ENCODE measurements around the gene URB1. TPM values are rescaled to one million over a fixed set of nuclear protein-coding genes. Genes with fewer than 3 reads are reported as not detected.

URB1 gene
- total and polyA plus RNA-seq, 9 of the 15 experiments (the other 6 are each of a cell fraction or from before 2014, with no cell fraction given) = 0.97 to 53.6 (median 21.5) TPM

- TF ChIP-seq HMGN3 (IDR thresholded peaks at IDR 0.05; ENCODE audit: borderline replicate concordance, extremely low read depth, insufficient read length, low read depth, low read length) (peak; percentile 67), PHB2 (IDR thresholded peaks at IDR 0.05; ENCODE audit: low read depth) (no peak), CSDE1 (IDR thresholded peaks at IDR 0.05) (no peak), SIN3A (IDR thresholded peaks at IDR 0.05; ENCODE audit: borderline replicate concordance in 2 of 2, control insufficient read depth in 1 of 2, low read depth in 2 of 2, low read length in 2 of 2) (peak; percentile 76 to 95; a peak in 3 of 4 replicates), CEBPZ (IDR thresholded peaks at IDR 0.05; ENCODE audit: borderline replicate concordance, low read depth, low read length) (no peak), ZNF174 (CRISPR knock-in tag; IDR thresholded peaks at IDR 0.05) (no peak), ESRRB (CRISPR knock-in tag; IDR thresholded peaks at IDR 0.05; ENCODE audit: borderline replicate concordance) (no peak), SRSF9 (IDR thresholded peaks at IDR 0.05; ENCODE audit: borderline replicate concordance, low read depth, low read length) (no peak), NFE2 (IDR thresholded peaks at IDR 0.05; ENCODE audit: low read depth) (peak; percentile 5; the same call in 1 of the 2 replicates), CC2D1A (IDR thresholded peaks at IDR 0.05) (no peak), ZNF24 (IDR thresholded peaks at IDR 0.05) (no peak), CBX8 (IDR thresholded peaks at IDR 0.05; ENCODE audit: borderline replicate concordance, extremely low read depth, low read depth, low read length, poor library complexity, severe bottlenecking) (no peak), ZNF398 (CRISPR knock-in tag; IDR thresholded peaks at IDR 0.05) (no peak), LCOR (CRISPR knock-in tag; IDR thresholded peaks at IDR 0.05) (no peak), TAF9B (IDR thresholded peaks at IDR 0.05; ENCODE audit: partially characterized antibody) (peak; percentile 86), TBP (optimal IDR thresholded peaks at IDR 0.05; ENCODE audit: low read depth, low read length) (peak; percentile 71)
- TF ChIP-seq, protein P1, sequence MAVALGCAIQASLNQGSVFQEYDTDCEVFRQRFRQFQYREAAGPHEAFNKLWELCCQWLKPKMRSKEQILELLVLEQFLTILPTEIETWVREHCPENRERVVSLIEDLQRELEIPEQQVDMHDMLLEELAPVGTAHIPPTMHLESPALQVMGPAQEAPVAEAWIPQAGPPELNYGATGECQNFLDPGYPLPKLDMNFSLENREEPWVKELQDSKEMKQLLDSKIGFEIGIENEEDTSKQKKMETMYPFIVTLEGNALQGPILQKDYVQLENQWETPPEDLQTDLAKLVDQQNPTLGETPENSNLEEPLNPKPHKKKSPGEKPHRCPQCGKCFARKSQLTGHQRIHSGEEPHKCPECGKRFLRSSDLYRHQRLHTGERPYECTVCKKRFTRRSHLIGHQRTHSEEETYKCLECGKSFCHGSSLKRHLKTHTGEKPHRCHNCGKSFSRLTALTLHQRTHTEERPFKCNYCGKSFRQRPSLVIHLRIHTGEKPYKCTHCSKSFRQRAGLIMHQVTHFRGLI (CRISPR knock-in tag; IDR thresholded peaks at IDR 0.05) = no peak
- TF ChIP-seq, protein P2, sequence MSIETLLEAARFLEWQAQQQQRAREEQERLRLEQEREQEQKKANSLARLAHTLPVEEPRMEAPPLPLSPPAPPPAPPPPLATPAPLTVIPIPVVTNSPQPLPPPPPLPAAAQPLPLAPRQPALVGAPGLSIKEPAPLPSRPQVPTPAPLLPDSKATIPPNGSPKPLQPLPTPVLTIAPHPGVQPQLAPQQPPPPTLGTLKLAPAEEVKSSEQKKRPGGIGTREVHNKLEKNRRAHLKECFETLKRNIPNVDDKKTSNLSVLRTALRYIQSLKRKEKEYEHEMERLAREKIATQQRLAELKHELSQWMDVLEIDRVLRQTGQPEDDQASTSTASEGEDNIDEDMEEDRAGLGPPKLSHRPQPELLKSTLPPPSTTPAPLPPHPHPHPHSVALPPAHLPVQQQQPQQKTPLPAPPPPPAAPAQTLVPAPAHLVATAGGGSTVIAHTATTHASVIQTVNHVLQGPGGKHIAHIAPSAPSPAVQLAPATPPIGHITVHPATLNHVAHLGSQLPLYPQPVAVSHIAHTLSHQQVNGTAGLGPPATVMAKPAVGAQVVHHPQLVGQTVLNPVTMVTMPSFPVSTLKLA (conservative IDR thresholded peaks at IDR 0.05) = peak; percentile 88 to 95
Measured at GRCh38 chr21:32278518-32279376, 114.1 kb downstream of the URB1 start, which contains the start of gene MIS18A (continued).
